HG03565 (cell line): Measurements from ENCODE around the gene IFT27.
"Not testable (repeated sequence)": the region's sequence is repeated elsewhere in the genome, so short reads cannot be mapped to it uniquely, and the experiment has no call there.

Source experiments
- ATAC-seq: cut with Tn5 transposase; IDR thresholded peaks from one replicate; pipeline ENCODE4 v1.9.1; 2021; ENCODE audit warnings: mild to moderate bottlenecking, moderate library complexity; ENCODE audit not compliant: unreplicated experiment

Gene IFT27

DNA sequence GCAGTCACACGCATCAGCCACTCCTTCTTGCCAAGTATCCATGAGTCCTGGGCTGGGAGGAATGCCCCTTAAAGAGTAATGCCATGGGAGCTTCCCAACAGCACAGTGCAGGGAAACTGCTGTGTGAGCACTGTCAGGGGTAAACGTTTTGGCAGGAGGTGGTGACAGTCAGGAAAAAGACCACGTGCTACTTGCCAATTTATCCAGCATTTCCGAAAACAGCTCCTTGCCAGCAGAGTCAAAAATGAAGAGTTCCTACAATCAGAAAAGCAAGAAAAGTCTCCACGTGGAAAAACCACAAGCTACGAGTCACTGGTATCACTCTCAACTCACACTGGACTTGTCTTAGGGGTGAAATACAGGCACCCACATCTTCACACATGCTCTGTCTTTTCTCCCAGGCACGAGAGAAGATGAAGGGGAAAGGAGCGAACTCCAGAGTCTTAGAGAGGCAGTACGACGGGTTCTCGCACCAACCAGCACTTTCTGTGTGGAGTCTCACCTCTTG, 9.9 kb downstream of the IFT27 start:
- no peak for ATAC-seq

DNA sequence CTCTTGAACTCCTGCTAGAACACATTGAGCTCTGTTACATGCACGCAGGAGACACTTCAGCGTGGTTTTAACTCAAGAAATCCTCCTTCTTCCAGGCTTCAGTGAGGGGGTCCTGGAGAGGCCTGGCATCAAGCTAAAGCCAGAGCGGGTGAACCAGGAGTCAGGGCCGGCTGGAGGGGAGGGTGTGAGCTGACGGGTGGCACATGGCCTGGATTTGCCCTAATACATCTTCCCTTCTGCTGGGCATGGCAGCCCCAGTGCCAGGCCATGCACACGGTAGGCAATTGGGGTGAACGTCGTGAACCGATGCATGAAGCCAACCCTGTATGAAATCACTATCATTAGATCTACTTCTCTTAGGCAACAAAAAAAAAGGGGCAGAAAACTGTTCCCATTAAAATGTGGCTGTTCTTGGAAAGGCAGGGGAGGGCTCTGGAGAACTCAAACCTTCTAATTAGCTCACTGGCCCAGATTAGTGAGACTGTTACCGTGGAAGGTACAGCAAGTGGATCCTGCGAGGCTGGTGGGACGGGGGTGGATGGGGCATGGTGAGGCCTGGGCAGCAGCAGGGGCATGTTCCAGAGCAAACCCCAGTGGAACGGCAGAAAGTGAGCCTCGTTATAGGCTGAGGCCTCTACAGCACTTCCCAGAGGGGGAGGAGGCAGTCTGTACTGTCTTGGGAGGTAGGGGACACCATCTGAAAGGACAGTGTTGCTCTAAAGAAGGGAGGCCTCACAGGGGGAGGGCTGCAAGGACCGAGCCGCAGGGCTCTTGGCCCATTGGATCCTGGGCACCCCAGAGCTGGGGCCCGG, 10.6 kb downstream of the IFT27 start:
- no peak for ATAC-seq

DNA sequence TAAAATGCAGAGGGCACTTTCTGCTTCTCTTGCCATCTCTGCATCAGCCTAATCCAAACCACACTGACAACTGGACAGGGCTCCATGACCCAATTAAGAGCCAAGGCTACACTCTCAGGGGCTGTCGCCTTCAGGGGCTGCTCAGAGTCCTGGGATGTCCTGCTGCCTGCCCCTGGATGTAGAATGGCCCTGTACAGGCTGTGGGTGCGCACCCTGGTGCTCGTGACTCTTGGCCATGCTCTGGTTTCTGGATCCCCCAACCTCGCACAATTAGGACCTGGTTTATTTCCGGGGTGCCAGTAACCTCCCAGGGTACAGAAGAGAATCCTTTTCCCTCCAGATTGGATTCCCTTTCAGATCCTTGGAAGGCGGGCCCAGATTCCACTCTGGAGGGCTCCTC, 11.3 kb downstream of the IFT27 start:
- ATAC-seq, result no peak

DNA sequence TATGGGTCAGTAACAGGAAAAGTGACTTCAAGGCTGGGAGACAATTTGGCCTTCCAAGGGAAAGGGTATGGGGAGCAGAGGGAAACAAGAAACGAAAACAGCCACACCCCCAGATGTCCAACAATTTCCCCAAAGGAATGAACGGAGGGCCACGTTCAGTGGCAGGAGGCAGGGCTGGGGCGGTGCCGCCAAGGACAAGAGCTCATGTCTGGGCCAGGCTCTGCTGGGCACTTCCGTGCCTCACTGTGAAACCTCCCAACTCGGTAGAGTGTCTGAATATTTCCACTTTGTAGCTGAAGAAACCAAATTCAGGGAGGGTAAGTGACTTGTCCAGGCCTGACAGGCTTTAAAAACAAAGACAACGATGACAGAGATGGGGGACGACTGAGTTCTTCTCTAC, 11.9 kb downstream of the IFT27 start:
- ATAC-seq, result no peak

DNA sequence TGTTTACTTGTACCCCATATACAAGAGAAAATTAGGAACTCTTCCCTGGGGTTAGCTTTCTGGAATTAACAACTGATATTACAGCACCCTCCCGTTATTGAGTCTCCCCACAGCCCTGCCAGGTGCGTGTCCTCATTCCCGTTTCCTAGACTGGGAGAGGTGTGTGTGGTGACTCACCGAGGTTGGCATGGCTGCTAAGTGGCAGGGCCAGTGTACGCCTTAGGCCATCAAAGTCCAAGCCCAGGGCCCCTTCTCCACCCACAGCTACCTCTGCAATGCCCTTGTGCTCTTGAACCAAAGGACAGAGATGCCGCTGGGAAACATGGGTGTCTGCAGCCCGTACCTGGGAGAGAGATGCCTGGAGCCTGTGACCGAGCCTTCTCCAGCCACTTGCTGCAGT, 12.3 kb downstream of the IFT27 start:
- ATAC-seq, result no peak

DNA sequence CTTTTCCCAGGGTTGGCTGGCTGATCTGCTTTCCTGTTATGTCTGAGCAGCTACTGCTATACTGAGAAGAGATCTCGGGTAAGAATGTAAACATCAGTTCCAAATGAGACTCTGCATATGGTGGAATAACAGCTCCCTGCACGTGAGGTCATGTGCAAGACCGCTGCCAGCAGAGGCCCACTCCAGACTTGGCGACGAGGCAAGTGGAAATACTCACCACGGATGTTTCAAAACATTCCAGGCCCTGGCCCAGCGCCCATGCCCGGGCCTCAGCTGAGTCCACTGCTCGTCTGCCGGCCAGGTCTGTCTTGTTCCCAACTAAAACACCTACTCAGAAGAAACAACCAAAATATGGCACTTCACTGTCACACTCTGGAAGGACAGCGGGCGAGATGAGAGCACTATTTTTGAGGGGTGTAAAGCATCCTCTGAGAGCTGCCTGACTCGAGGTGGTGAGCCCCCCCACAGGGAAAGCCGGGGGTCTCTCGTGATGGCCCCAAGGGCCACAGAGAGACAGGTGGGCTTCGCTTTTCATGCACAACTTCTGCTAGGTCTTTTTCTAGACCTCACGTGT, 13.1 kb downstream of the IFT27 start:
- ATAC-seq, result no peak

DNA sequence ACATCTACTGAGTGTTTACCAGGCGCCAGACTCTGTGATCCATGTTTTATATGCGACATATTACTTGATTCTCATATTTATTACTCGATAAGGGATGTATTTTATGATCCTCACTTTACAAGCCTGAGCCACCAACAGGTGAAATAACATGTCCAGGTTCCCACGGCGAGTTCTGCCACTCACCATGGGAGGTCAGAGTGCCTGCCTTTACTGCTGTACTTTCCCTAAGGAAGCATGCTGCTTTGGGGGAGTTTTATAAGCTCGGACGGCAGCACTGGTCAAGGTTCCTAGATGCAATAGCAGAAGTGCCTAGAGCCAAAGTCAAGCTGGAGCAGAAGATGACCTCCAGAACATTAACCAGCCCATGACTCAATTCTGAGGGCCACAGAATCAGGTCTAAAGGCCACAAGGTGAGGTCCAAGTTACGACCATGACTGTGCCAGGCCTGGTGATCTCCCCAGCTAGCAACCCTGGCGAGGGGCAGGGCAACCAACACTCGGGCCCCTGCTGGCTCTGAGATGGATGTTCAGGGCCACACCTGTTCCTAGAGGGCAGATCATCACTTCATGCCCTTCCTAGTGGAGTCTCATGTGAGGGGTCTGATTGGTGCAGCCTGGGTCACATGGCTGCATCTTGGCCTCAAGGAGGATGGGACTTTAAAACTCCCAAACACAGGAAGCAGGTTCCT, 14.2 kb downstream of the IFT27 start:
- ATAC-seq, result no peak

DNA sequence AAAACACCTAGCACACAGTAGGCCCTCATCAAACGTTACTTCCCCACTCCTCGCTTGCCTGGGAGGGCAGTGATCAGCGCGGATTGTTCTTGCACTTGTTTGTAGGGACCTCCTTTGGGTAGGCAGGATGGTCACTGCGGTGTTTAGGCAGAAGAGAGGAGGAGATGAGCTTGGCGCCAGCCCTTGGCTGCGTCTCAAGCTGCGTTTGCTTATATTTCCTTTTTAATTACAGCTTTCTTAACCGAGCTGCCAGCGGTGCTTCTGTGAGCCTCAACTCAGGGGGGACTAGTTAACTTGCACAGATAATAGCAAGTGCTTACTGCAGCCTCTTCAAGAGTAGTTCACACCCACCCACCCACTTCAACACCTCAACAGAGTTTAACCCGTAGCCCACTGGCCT, 15.1 kb downstream of the IFT27 start:
- no peak for ATAC-seq

DNA sequence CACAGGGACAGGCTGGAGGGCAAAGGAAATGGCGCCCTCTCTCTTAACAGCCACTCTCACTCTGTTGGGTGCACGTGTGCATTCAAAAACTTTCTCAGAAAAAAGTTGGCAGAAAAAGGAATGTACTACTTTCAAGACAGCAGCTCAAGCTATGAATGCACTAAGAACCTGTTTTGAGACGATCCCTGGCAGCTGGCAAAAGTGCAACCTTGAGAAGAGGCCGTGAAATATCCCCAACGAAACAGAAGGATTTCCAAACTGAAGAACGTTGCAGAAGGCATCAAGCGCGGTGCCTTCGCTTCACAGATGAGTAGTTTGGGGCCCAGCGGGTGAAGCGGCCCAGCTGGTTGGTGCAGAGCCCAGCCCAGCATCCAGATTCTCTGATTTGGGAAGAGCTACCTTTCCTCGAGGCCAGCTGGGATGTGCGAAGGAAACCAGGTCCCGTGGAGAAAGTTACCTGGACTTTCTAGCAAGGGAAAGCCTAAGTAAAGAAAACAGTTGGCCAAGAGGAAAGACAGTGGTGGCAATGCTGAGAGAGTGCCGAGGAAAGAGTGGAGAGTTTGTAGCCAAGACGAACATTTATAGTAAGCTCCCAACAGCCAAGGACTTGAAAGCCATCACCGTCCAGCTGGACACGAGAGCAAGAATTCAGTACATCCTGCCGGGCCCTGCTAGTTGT, 16.3 kb downstream of the IFT27 start:
- ATAC-seq, result no peak

DNA sequence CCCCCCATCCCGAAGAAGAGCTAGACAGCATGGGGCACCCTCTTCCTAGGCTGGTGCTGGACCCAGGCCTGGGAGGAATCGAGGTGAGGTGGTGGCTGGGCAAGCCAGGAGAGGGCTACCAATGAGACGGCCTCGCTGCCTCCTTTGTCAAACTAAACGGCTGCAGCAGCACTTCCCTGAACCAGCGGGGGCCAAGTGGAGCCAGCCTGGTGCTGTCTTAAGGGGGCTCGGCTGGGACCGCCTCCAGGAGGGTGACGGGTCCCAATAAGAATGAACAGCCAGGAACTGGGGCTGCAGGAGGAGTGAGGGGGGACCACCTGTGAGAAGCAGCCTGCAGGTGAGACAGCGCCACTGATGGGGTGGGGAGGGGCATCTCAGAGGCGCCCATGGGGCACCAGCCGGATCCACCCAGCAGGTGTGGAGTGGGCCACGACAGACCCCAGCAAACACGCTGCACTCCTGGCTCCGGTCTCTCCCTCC, 17.1 kb downstream of the IFT27 start:
- no peak for ATAC-seq

DNA sequence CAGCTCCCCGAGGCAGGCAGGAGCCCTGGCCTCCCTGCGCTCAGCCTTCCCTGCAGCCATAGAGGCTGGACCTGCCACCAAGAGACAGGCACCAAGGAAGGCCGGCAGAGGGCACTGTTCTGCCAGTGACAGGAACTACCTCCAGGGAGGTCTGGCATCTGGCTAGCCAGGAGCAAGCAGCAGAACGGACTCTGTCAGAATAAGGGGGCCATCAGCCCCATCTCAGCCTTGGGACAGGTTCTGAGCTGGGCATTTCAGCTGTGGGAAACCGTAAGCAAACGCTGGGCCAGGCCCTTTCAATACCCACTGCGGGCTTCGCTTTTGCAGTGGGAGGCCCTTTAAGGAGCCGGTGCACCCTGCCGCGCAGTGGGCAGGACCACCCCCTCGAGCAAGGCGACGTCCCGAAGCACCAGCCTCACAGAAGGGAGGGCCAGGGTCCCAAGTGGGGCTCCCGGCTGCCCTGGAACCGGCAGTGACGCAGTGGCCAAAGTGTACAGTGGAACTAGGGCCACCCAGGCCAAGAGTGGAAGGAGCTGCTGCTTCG, 18.2 kb downstream of the IFT27 start:
- no peak for ATAC-seq

DNA sequence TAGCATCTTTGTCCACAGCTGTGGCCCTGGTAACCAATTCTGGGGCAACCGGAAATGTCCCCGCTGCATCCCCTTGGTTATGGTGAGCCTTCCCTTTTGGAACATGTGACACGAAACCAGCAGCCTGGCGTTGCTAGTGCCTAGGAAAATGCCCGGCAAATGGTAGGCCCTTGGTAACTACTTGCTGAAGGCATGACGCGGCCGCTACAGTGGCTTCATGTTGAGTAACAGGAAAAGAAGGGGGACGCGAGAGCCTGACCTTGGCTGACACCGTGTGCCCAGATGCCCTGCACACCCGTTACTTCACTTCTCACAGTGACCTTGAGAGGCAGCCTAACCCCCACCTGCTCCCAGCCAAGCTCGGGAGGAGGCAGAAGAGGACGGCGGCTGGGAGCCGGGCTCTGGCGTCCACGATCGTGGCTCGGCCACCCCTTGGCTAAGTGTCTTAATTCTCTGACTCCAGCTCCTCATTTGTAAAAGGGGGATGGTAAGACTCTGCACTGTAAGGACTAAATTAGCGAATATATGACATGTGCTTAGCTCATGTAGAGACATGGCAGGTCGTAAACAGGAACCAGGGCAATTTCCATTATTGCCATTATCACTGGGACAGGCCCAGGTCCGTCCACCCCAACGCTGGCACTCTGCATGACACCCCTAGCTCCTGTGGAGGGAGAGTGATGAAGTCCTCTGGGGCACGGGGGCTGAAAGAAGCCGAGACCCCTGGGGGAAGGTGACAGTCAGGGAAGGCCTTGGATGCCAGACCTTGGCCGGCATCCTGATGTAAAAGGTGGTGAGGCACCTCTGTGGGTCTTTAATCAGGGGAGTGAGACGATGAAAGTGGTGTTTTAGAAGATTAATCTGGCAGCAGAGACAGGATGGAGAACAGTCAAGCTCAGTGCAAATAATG, 18.9 kb downstream of the IFT27 start:
- no peak for ATAC-seq

DNA sequence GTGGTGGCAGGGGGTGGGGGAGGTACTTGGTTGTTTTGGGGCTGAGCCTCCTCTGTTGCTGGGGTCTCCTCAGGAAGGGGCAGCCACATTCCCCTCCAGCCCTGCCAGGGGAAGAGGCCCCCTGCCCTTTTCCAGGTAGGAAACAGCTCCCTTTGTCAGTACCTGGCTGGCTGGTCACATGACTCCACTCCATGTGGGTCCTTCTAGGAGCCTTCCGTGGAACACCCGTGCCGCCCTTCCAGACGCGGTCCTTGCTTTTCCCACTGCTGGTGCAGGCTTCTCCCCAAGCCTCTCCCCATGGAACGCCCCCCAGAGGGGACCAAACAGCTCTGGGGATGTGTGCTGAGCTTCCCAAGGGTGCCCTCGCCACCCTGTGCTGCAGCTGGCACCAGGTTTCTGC, 19.9 kb downstream of the IFT27 start:
- ATAC-seq, result no peak

DNA sequence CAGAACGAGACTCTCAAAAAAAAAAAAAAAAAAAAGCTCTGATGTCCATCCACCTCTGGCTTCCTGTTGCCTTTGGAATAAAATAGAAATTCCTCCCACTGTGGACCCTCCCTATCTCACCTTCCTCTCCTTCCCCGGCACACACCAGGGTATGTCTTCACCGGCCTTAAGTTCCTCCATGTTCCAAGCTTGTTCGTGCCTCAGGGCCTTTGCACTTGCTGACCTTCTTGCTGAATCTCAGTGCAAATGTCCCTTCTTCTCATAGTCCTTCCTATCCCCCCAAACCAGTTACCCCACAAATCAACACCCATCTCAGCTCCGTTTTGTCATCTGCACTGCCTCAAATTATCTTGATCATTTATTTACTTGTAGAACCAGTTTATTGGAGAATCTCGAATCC, 20.6 kb downstream of the IFT27 start:
- no peak for ATAC-seq

DNA sequence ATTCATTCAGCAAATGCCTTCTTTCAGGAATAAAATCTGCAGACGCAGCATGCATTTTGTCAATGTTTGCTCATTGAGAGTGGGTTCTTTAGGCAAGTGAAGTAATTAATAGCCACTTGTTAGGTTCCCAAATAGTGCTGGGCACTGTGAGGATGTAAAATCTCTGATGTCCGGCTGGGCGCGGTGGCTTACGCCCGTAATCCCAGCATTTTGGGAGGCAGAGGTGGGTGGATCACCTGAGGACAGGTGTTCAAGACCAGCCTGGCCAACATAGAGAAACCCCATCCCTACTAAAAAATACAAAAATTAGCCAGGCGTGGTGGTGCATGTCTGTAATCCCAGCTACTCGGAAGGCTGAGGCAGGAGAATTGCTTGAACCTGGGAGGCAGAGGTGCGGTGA, 21.0 kb downstream of the IFT27 start:
- not testable (repeated sequence) for ATAC-seq

DNA sequence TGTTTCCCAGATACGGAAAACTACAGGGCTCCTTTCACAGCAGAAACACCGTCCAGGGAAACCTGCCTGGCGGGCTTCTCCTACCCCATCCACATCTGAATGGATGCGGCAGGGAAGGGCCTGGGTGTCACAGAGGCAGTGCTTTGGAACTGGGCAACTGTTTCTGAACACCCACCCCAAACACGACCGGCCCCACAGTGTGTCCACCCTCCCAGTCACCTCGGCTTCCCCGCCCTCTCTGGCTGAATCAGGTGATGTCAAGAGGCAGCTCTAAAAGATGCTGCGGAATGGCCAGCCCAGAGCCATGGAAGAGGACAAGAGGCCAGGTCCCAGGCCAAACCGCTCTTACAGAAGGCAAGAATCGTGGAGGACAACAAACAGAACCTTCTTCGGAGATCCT, 22.0 kb downstream of the IFT27 start:
- no peak for ATAC-seq

DNA sequence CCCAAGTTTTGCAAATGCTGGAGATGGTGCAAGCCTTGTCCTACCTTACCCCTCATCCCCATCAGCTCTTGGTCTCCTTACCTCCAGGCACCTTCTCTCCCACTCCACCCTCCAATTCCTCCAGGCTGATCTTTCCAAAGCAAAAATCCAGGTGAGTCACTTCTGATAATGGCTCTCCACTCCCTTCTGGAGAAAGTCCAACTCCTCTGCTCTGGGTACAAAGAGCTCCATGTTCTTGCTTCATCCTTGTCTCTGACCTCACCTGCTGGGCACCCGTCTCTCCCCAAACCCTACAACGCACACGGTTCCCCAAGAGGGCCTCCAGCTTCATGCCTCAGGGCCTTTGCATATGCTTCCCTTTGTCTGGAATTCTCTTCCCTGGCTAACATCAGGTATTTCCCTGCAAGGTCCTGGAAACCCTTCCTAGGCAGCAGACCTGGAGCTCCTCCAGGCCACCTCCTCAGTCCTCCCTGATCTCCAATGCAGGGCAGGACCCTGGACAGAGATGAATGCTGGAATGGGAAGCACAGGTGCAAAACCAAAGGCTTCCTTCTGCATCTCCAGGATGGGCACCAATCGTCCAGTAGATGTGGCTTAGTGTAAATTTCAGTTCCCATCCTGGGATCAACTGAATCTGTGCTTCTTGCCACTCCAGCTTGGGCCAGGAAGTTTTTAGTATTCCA, 22.7 kb downstream of the IFT27 start:
- ATAC-seq, result no peak

DNA sequence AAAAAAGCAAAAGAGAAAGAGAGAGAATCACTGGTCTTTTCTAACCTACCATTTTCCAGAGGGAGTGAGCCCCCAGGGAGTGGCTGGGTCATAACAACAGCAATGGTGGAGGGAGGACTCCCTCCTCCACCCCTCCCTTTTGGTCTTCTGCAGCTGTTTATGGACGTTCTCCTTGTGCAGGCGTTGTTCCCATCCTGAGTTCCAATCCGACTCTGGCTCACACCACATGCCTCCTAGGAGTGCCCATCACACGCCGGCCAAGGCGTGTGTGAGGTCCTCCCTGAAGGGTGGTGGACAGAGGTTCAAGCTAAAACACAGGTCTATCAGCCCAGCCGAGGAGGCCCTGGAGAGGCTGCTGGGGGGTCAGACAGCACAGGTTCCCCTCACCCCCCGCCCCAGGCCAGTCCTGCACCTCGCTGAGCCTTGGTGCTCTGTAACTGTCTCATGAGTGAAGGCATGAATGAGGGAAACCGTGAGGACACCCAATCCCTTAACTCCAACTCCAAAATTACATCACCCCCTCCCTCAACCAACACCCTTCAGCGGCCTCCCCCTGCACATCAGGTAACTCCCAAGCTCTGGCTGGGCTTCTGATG, 29.4 kb downstream of the IFT27 start:
- no peak for ATAC-seq
